Hippocampal formation (tissue), 2 donors: ENCODE data around the gene AFDN.

Experiments
- DNase-seq, 2 donors: peaks; one replicate each; lab custom pipeline; 2025; lab: John Stamatoyannopoulos, UW

The AFDN gene

GRCh38 chr6:167794161-167795157 lies 32.3 kb upstream of the AFDN start:
- DNase-seq = no peak

GRCh38 chr6:167795321-167795811 lies 31.3 kb upstream of the AFDN start:
- no peak for DNase-seq

GRCh38 chr6:167795874-167796191 lies 30.9 kb upstream of the AFDN start:
- DNase-seq = no peak

GRCh38 chr6:167796192-167796981 lies 30.3 kb upstream of the AFDN start:
- DNase-seq = peak in 1 of 2 donors; percentile 34

- no peak for DNase-seq
Observed at GRCh38 chr6:167797011-167797471, 29.7 kb upstream of the AFDN start.

- no peak for DNase-seq
Observed at GRCh38 chr6:167797476-167798265, 29.0 kb upstream of the AFDN start.

GRCh38 chr6:167798453-167798852 lies 28.3 kb upstream of the AFDN start:
- DNase-seq = no peak

GRCh38 chr6:167799033-167799821 lies 27.5 kb upstream of the AFDN start:
- DNase-seq = peak; percentile 11 to 34

- no peak for DNase-seq
Observed at GRCh38 chr6:167800549-167800948, 26.2 kb upstream of the AFDN start.

- no peak for DNase-seq
Observed at GRCh38 chr6:167801263-167801662, 25.4 kb upstream of the AFDN start.

- no peak for DNase-seq
Observed at GRCh38 chr6:167802339-167802738, 24.4 kb upstream of the AFDN start.

GRCh38 chr6:167803816-167804215 lies 22.9 kb upstream of the AFDN start:
- DNase-seq = no peak

GRCh38 chr6:167804281-167805013 lies 22.3 kb upstream of the AFDN start:
- DNase-seq = no peak

GRCh38 chr6:167805349-167806060 lies 21.2 kb upstream of the AFDN start:
- no peak for DNase-seq

GRCh38 chr6:167806061-167806700 lies 20.5 kb upstream of the AFDN start:
- DNase-seq = no peak

- no peak for DNase-seq
Observed at GRCh38 chr6:167807200-167807599, 19.5 kb upstream of the AFDN start.

- DNase-seq = no peak
Observed at GRCh38 chr6:167807756-167808155, 19.0 kb upstream of the AFDN start.

- no peak for DNase-seq
Observed at GRCh38 chr6:167811040-167811439, 15.7 kb upstream of the AFDN start.

- DNase-seq = no peak
Observed at GRCh38 chr6:167811442-167812087, 15.1 kb upstream of the AFDN start.
